ENCODE results near the gene GRID2.

DNA sequence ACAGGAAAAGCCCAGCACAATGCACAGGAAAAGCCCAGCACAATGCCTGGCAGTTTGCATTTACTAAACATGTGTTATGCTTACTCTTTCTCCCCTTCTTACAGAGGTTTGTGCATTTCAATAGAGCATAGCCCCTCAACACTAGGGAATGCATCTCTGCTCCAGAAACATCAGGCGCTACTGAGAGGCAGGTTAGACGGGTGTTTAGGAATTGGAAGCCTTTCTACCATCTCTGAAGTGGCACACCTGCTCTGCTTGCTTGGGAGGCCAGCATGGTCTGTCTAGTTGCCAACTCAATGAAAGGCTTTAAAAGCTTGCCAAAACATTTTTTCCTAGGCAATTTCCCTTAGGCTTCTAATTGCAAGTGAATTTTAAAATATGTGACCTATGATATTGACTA lies 55.7 kb downstream of the GRID2 start:
- TF ChIP-seq JUND (IDR thresholded peaks at IDR 0.05; ENCODE audit: low read depth, low read length) (no peak), SP1 (IDR thresholded peaks at IDR 0.05; ENCODE audit: low read depth, low read length) (no peak), RELB (IDR thresholded peaks at IDR 0.05; ENCODE audit: low read depth) (no peak), NRF1 (conservative IDR thresholded peaks at IDR 0.05; ENCODE audit: low read depth, low read length) (no peak), EZH2 (IDR thresholded peaks at IDR 0.05; ENCODE audit: borderline replicate concordance, control insufficient read depth, low read depth, low read length) (no peak), MTA3 (IDR thresholded peaks at IDR 0.05; ENCODE audit: borderline replicate concordance, low read length) (no peak)
- TF ChIP-seq, protein P1, sequence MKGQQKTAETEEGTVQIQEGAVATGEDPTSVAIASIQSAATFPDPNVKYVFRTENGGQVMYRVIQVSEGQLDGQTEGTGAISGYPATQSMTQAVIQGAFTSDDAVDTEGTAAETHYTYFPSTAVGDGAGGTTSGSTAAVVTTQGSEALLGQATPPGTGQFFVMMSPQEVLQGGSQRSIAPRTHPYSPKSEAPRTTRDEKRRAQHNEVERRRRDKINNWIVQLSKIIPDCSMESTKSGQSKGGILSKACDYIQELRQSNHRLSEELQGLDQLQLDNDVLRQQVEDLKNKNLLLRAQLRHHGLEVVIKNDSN (IDR thresholded peaks at IDR 0.05; ENCODE audit: borderline replicate concordance, extremely low read length, insufficient read depth, low read depth, low read length) = no peak
- TF ChIP-seq, protein P2, sequence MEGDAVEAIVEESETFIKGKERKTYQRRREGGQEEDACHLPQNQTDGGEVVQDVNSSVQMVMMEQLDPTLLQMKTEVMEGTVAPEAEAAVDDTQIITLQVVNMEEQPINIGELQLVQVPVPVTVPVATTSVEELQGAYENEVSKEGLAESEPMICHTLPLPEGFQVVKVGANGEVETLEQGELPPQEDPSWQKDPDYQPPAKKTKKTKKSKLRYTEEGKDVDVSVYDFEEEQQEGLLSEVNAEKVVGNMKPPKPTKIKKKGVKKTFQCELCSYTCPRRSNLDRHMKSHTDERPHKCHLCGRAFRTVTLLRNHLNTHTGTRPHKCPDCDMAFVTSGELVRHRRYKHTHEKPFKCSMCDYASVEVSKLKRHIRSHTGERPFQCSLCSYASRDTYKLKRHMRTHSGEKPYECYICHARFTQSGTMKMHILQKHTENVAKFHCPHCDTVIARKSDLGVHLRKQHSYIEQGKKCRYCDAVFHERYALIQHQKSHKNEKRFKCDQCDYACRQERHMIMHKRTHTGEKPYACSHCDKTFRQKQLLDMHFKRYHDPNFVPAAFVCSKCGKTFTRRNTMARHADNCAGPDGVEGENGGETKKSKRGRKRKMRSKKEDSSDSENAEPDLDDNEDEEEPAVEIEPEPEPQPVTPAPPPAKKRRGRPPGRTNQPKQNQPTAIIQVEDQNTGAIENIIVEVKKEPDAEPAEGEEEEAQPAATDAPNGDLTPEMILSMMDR (IDR thresholded peaks at IDR 0.05 in 2 of 3, conservative IDR thresholded peaks at IDR 0.05 in 1 of 3; ENCODE audit: control insufficient read depth in 2 of 3, extremely low read depth in 1 of 3, insufficient read depth in 1 of 3, low read depth in 3 of 3, low read length in 3 of 3) = no peak

Data from GM12878 (cell line).